Measurements from ENCODE around the gene DSE.

GRCh38 chr6:116424001-116424400, 53.3 kb downstream of the DSE start:
- TF ChIP-seq POLR2AphosphoS5 (IDR thresholded peaks at IDR 0.05) (no peak), CTCF (IDR thresholded peaks at IDR 0.05) (no peak)
